Panc1 (cell line): ENCODE measurements around the gene S100A4. TPM values are rescaled to one million over a fixed set of nuclear protein-coding genes. Genes with fewer than 3 reads are reported as not detected.
"Not testable (repeated sequence)": the region's sequence is repeated elsewhere in the genome, so short reads cannot be mapped to it uniquely, and the experiment has no call there.

Experiments used
- ATAC-seq: fragments of 200-7000 bp; cut with Tn5 transposase; 2 replicates; pipeline ENCODE4 v1.9.1; 2020; ENCODE audit warnings: mild to moderate bottlenecking, moderate library complexity
- BruUV-seq: library from RNA; stranded (reverse); fragments of 400-500 nt; replicated peaks from 2 replicates; lab custom pipeline; 2021; lab: Mats Ljungman, UMichigan
- CTCF ChIA-PET: fragments of 300-600 bp; sonication (Branson Sonifier 250); formaldehyde crosslinking; loops from one replicate; lab custom pipeline; 2022; ENCODE audit warnings: antibody characterized with exemption; lab: Charles Lee
- POLR2A ChIA-PET: fragments of 300-600 bp; sonication (Branson Sonifier 250); formaldehyde crosslinking; loops from one replicate; lab custom pipeline; 2022; ENCODE audit warnings: antibody characterized with exemption; lab: Charles Lee
- DNase-seq: peaks from one replicate; pipeline ENCODE4 v3.0.0-alpha.2; 2010; ENCODE audit warnings: low read depth, low spot score
- H3K27ac ChIP-seq: 2 replicates; pipeline ENCODE4 v1.5.1; 2011; ENCODE audit warnings: mild to moderate bottlenecking, low read length, inconsistent platforms
- H3K27me3 ChIP-seq: fragments of 200-500 bp; sonication (Bioruptor generic); 2 replicates; pipeline ENCODE4 v1.6.0; 2014; ENCODE audit warnings: low read length, inconsistent platforms; ENCODE audit not compliant: control insufficient read depth, insufficient read depth
- H3K36me3 ChIP-seq: fragments of 200-500 bp; sonication (Bioruptor generic); 2 replicates; pipeline ENCODE4 v1.5.1; 2014; ENCODE audit warnings: inconsistent platforms, mild to moderate bottlenecking, low read length, moderate library complexity; ENCODE audit not compliant: control insufficient read depth, insufficient read depth
- H3K4me1 ChIP-seq: 2 replicates; pipeline ENCODE4 v1.5.1; 2011; ENCODE audit warnings: inconsistent platforms, mild to moderate bottlenecking, low read length, moderate library complexity; ENCODE audit not compliant: control insufficient read depth, insufficient read depth
- H3K4me3 ChIP-seq, 2 experiments: 2 replicates each; pipeline ENCODE4 v1.5.1; 2011 to 2012; ENCODE audit warnings: low read depth in 2 of 2, low read length in 2 of 2, mild to moderate bottlenecking in 2 of 2, inconsistent platforms in 1 of 2, moderate library complexity in 1 of 2
- H3K9me3 ChIP-seq: fragments of 200-500 bp; sonication (Bioruptor generic); 2 replicates; pipeline ENCODE4 v1.5.1; 2014; ENCODE audit warnings: low read depth, mild to moderate bottlenecking, inconsistent platforms, low read length, moderate library complexity; ENCODE audit not compliant: control insufficient read depth, insufficient read depth
- POLR2AphosphoS5 ChIP-seq: IDR thresholded peaks from 2 replicates; pipeline ENCODE4 v1.6.1; 2012; ENCODE audit warnings: mild to moderate bottlenecking, low read depth, low read length, moderate library complexity
- SIN3A ChIP-seq: IDR thresholded peaks from 2 replicates; pipeline ENCODE4 v1.6.1; 2012; ENCODE audit warnings: low read depth, mild to moderate bottlenecking, low read length, moderate library complexity, borderline replicate concordance; ENCODE audit not compliant: insufficient read depth
- TCF7L2 ChIP-seq: IDR thresholded peaks from 2 replicates; pipeline ENCODE4 v1.6.1; 2011; ENCODE audit warnings: mild to moderate bottlenecking, low read depth, low read length, inconsistent platforms
- in situ Hi-C: cut with HindIII; loops from 2 replicates; pipeline ENCODE4 v1.10.0; 2016; ENCODE audit warnings: low sequenced_read_pairs, low pct_unique_long_range_greater_than_20kb
- intact Hi-C: fragments of 100-400 bp; cut with micrococcal nuclease; formaldehyde crosslinking; loops from one replicate; pipeline ENCODE4 v1.10.0; 2022; ENCODE audit not compliant: unreplicated experiment
- total RNA-seq: library from RNA; stranded (reverse); gene quantifications from one replicate; pipeline ENCODE4 v1.2.1, GENCODE V29; 2021; ENCODE audit not compliant: unreplicated experiment
- TF ChIP-seq, protein P1 (sequence below), 2 experiments: IDR thresholded peaks; 2 replicates each; pipeline ENCODE4 v1.6.1; 2011 to 2012; ENCODE audit warnings: low read depth in 2 of 2, control low read depth in 1 of 2, low read length in 1 of 2, mild to moderate bottlenecking in 1 of 2, moderate library complexity in 1 of 2; ENCODE audit not compliant: insufficient read depth in 1 of 2
- TF ChIP-seq, protein P2 (sequence below): fragments of 450-650 bp; IDR thresholded peaks from 2 replicates; pipeline ENCODE4 v1.5.1; 2017; ENCODE audit warnings: mild to moderate bottlenecking

The S100A4 gene
- total RNA-seq, 1 experiment from 2014 or later = 773 TPM

DNA sequence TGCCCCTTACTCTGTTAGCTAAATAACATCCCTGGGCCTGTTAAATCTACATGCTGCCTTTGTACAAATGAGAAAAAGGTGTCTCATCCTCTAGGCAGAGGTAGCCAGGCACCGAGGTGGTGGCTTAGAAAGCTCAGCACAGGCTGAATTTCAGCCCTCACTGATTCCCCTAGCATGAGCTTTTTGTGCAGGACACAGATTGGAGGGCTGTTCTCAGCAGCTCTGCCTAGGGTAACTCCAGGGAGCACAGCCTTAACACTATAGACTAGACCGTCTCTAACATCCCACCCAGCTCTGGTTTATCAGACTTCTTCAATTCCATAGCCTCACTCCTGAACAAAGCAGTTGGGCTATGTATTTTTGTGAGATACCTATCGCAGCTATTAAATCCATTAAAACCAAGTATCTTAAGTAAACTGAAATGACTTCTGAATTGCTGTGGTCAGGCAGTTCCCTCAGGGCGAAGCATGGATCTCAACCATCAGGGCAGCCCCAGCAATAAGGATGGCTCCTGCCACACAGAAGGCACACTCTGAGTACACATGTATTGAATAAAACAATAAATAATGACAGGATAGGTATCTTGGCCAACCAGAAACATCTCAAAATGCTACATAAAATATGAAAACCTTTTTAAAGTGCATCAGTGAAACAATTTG lies 24.7 kb downstream of the S100A4 start:
- Histone ChIP-seq H3K4me3 (no peak overlapping the region), H3K27ac (peak overlapping the region; percentile 53), H3K9me3 (no peaks in the 10 kb centered on the region), H3K4me1 (peaks cover 3% of the 10 kb centered on the region; the same call in 1 of the 2 replicates), H3K36me3 (no peaks in the 10 kb centered on the region), H3K27me3 (no peaks in the 10 kb centered on the region)
- ChIA-PET POLR2A (interaction anchor here (0.5 to 1.3 kb wide), 2 partner anchors 9 to 113 kb away, joined by 3 read pairs; partner anchors contain the start of gene CHTOP), CTCF (interaction anchor here (1.8 kb wide), 1 partner anchor 12 kb away, joined by 10 read pairs; no protein-coding TSS in a partner anchor)
- intact Hi-C loops (no loop called here), in situ Hi-C loops (no loop called here)
- BruUV-seq = no TSS peak
- DNase-seq = no peak
- peak; percentile 65; the same call in 1 of the 2 replicates for ATAC-seq
- TF ChIP-seq, protein P1, sequence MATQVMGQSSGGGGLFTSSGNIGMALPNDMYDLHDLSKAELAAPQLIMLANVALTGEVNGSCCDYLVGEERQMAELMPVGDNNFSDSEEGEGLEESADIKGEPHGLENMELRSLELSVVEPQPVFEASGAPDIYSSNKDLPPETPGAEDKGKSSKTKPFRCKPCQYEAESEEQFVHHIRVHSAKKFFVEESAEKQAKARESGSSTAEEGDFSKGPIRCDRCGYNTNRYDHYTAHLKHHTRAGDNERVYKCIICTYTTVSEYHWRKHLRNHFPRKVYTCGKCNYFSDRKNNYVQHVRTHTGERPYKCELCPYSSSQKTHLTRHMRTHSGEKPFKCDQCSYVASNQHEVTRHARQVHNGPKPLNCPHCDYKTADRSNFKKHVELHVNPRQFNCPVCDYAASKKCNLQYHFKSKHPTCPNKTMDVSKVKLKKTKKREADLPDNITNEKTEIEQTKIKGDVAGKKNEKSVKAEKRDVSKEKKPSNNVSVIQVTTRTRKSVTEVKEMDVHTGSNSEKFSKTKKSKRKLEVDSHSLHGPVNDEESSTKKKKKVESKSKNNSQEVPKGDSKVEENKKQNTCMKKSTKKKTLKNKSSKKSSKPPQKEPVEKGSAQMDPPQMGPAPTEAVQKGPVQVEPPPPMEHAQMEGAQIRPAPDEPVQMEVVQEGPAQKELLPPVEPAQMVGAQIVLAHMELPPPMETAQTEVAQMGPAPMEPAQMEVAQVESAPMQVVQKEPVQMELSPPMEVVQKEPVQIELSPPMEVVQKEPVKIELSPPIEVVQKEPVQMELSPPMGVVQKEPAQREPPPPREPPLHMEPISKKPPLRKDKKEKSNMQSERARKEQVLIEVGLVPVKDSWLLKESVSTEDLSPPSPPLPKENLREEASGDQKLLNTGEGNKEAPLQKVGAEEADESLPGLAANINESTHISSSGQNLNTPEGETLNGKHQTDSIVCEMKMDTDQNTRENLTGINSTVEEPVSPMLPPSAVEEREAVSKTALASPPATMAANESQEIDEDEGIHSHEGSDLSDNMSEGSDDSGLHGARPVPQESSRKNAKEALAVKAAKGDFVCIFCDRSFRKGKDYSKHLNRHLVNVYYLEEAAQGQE (IDR thresholded peaks at IDR 0.05; ENCODE audit: insufficient read depth in 1 of 2, low read depth in 2 of 2, low read length in 1 of 2) = no peak
- TF ChIP-seq POLR2AphosphoS5 = no peak
- TF ChIP-seq TCF7L2 = no peak
- no peak for TF ChIP-seq SIN3A
- TF ChIP-seq, protein P2, sequence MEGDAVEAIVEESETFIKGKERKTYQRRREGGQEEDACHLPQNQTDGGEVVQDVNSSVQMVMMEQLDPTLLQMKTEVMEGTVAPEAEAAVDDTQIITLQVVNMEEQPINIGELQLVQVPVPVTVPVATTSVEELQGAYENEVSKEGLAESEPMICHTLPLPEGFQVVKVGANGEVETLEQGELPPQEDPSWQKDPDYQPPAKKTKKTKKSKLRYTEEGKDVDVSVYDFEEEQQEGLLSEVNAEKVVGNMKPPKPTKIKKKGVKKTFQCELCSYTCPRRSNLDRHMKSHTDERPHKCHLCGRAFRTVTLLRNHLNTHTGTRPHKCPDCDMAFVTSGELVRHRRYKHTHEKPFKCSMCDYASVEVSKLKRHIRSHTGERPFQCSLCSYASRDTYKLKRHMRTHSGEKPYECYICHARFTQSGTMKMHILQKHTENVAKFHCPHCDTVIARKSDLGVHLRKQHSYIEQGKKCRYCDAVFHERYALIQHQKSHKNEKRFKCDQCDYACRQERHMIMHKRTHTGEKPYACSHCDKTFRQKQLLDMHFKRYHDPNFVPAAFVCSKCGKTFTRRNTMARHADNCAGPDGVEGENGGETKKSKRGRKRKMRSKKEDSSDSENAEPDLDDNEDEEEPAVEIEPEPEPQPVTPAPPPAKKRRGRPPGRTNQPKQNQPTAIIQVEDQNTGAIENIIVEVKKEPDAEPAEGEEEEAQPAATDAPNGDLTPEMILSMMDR = no peak

DNA sequence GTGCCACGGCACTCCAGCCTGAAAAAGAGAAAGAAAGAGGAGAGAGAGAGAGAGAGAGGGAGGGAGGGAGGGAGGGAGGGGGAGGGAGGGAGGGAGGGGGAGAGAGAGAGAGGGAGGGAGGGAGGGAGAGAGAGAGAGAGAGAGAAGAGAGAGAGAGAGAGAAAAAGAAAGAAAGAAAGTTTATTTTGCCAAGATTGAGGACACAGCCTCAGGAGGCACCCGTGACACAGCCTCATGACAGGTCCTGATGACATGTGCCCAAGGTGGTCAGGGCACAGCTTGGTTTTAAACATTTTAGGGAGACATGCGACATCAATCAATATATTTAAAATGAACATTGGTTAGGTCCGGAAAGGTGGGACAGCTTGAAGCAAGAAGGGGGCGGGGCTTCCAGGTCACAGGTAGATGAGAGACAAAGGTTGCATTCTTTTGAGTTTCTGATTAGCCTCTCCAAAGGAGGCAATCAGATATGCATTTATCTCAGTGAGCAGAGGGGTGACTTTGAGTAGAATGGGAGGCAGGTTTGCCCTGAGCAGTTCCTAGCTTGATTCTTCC lies 25.4 kb downstream of the S100A4 start:
- BruUV-seq, in situ Hi-C loops, H3K27ac ChIP-seq, H3K36me3 ChIP-seq, H3K4me1 ChIP-seq, H3K4me3 ChIP-seq, intact Hi-C loops, H3K9me3 ChIP-seq, ATAC-seq, DNase-seq, H3K27me3 ChIP-seq: not testable (repeated sequence)
- ChIA-PET CTCF (interaction anchor here (1.3 to 1.8 kb wide), 2 partner anchors 10 to 13 kb away, joined by 4 to 10 read pairs; no protein-coding TSS in a partner anchor), POLR2A (interaction anchor here (1.3 kb wide), 1 partner anchor 114 kb away, joined by 3 read pairs; the partner anchor contains the start of gene CHTOP)
